ENCODE results near the gene OXNAD1. TPM values are rescaled to one million over a fixed set of nuclear protein-coding genes. Genes with fewer than 3 reads are reported as not detected.

Gene OXNAD1
- total RNA-seq, 1 experiment from 2014 or later = 12.1 TPM

GRCh38 chr3:16286751-16287543, 21.9 kb downstream of the OXNAD1 start:
- Histone ChIP-seq H4K20me1 (ENCODE audit: insufficient read depth) (no peaks in the 10 kb centered on the region), H3K27ac (ENCODE audit: low read depth, low read length) (no peak overlapping the region), H3K4me2 (ENCODE audit: low read length) (no peak overlapping the region), H2AFZ (ENCODE audit: low read depth, low read length, poor library complexity, severe bottlenecking) (no peak overlapping the region), H3K27me3 (ENCODE audit: insufficient read depth, low read length) (no peaks in the 10 kb centered on the region), H3K4me3 (replicated peaks in 1 of 2; ENCODE audit: low read depth in 1 of 2, low read length in 2 of 2) (no peak overlapping the region), H3K4me1 (ENCODE audit: control insufficient read depth in 1 of 2, insufficient read depth in 2 of 2, low read length in 2 of 2) (no peaks in the 10 kb centered on the region), H3K9ac (ENCODE audit: low read length) (no peak overlapping the region), H3K79me2 (ENCODE audit: insufficient read depth, low read length) (no peaks in the 10 kb centered on the region), H3K9me2 (ENCODE audit: insufficient read depth) (no peaks in the 10 kb centered on the region), H3K36me3 (ENCODE audit: control insufficient read depth in 1 of 2, insufficient read depth in 2 of 2, low read length in 2 of 2) (peaks cover 4 to 10% of the 10 kb centered on the region in 2 experiments; a peak in 2 of 4 replicates), H3K9me3 (ENCODE audit: control insufficient read depth in 1 of 2, insufficient read depth in 1 of 2, low read depth in 1 of 2, low read length in 2 of 2) (no peaks in the 10 kb centered on the region)
- TF ChIP-seq ZNF274 (IDR thresholded peaks at IDR 0.05; ENCODE audit: low read depth, low read length) (no peak), FOSL1 (IDR thresholded peaks at IDR 0.05; ENCODE audit: low read depth) (no peak), ELF1 (IDR thresholded peaks at IDR 0.05; ENCODE audit: borderline replicate concordance, low read depth) (no peak), CEBPB (IDR thresholded peaks at IDR 0.05; ENCODE audit: low read depth) (no peak), EZH2phosphoT487 (IDR thresholded peaks at IDR 0.05; ENCODE audit: borderline replicate concordance) (no peak), POLR2A (IDR thresholded peaks at IDR 0.05; ENCODE audit: borderline replicate concordance, extremely low read depth, insufficient read depth, insufficient read length) (no peak), POLR2AphosphoS5 (IDR thresholded peaks at IDR 0.05; ENCODE audit: low read depth, low read length) (no peak), RAD21 (IDR thresholded peaks at IDR 0.05; ENCODE audit: low read depth) (no peak), YY1 (IDR thresholded peaks at IDR 0.05; ENCODE audit: extremely low read depth, insufficient replicate concordance, low read depth, low read length) (no peak), EGR1 (IDR thresholded peaks at IDR 0.05; ENCODE audit: low read depth) (no peak), CTCF (IDR thresholded peaks at IDR 0.05 in 2 of 3, conservative IDR thresholded peaks at IDR 0.05 in 1 of 3; ENCODE audit: borderline replicate concordance in 1 of 3, insufficient read depth in 1 of 3, low read depth in 2 of 3, low read length in 2 of 3) (no peak), MAX (IDR thresholded peaks at IDR 0.05) (no peak), TCF7L2 (IDR thresholded peaks at IDR 0.05; ENCODE audit: borderline replicate concordance, extremely low read depth, insufficient read depth, insufficient read length) (no peak), JUND (IDR thresholded peaks at IDR 0.05) (no peak), SRF (IDR thresholded peaks at IDR 0.05; ENCODE audit: low read depth) (no peak), SP1 (IDR thresholded peaks at IDR 0.05; ENCODE audit: low read depth) (no peak), EZH2 (IDR thresholded peaks at IDR 0.05) (no peak)
- RAD21 ChIA-PET (ENCODE audit: low non-redundant PET in 1 of 2, low total read pairs in 2 of 2, uncharacterized antibody in 2 of 2, unreplicated experiment in 2 of 2) = no interaction called here
- POLR2A ChIA-PET = no interaction called here
- DNase-seq (ENCODE audit: low read depth, low spot score) (no peak), ATAC-seq (no peak)
- no TSS peak for BruUV-seq (replicated peaks)
- CTCF ChIA-PET = no interaction called here
- intact Hi-C loops (cut with micrococcal nuclease) = no loop called here

All from HCT116 (cell line).